ENCODE measurements around the gene NAB2.

The NAB2 gene

GRCh38 chr12:57110104-57111030 is 21.5 kb downstream of the NAB2 start:
- ChIA-PET POLR2A (interaction anchor here (1.0 to 2.6 kb wide), 16 partner anchors 8 to 385 kb away, joined by 3 to 46 read pairs (median 8); partner anchors contain the start of genes LRP1, NAB2, NACA and NEMP1), CTCF (interaction anchor here (0.6 to 3.8 kb wide), 14 partner anchors 11 to 474 kb away, joined by 3 to 48 read pairs (median 12); partner anchors contain the start of gene NEMP1)
- DNase-seq (ENCODE audit: extremely low spot score), result peak; percentile 61
- TF ChIP-seq CTBP1 (IDR thresholded peaks at IDR 0.05; ENCODE audit: borderline replicate concordance) (no peak), L3MBTL2 (conservative IDR thresholded peaks at IDR 0.05) (peak; percentile 75)

DNA sequence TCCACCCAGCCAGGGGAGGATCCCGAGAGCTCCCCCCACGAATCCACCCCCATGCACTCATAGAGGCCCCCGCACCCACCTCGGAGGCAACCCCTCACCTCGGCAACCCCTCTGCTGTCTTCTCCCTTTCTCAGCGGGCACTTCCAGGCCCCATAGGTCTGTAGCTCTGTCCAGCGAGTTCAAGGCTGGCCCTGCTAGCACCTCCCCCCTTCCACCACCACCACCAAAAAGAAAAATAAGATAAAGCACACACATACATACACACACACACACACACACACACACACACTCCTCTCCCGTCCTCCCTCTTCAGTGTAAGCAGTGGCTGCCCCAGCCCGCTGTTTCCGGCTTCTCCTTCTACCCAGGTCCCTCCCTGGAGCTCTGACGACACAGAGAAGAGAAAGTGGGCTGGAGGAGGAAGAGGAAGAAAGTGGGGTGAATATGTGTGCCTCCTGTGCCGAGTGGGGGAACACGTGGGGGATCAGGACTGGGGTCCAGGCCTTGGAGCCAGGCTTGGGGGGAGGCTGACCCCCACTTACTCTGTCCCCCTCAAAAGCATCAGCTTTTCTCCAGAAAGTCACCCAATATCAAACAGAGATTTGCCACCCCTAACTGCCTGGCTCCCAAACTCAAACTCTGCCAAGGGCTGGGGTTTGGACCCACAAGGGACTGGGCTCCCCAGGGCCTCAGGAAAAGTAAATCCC is 22.3 kb downstream of the NAB2 start, which contains the start of gene STAT6:
Gene STAT6, minus strand, starts transcription at position 332 of the 704 bp plus-strand sequence. CDS start 3,084 bp downstream, outside the sequence.
- ChIA-PET POLR2A (interaction anchor here (0.6 to 2.6 kb wide), 36 partner anchors 9 to 984 kb away, joined by 3 to 46 read pairs (median 5); partner anchors contain the start of genes ESYT1, LRP1, NAB2 and NACA), CTCF (interaction anchor here (0.6 to 3.8 kb wide), 23 partner anchors 10 to 475 kb away, joined by 3 to 48 read pairs (median 9); partner anchors contain the start of gene NEMP1)
- no peak for TF ChIP-seq NFRKB (IDR thresholded peaks at IDR 0.05)
- TF ChIP-seq TARDBP (IDR thresholded peaks at IDR 0.05), result no peak
- TF ChIP-seq SP1 (IDR thresholded peaks at IDR 0.05), result no peak
- no peak for TF ChIP-seq ELF4 (IDR thresholded peaks at IDR 0.05)
- no peak for TF ChIP-seq CTBP1 (IDR thresholded peaks at IDR 0.05; ENCODE audit: borderline replicate concordance)
- TF ChIP-seq PKNOX1 (IDR thresholded peaks at IDR 0.05), result no peak
- TF ChIP-seq FOXK2 (IDR thresholded peaks at IDR 0.05), result no peak
- TF ChIP-seq BHLHE40 (IDR thresholded peaks at IDR 0.05; ENCODE audit: borderline replicate concordance), result no peak
- TF ChIP-seq L3MBTL2 (conservative IDR thresholded peaks at IDR 0.05), result no peak
- TF ChIP-seq FOXM1 (IDR thresholded peaks at IDR 0.05; ENCODE audit: borderline replicate concordance), result no peak
- TF ChIP-seq SUZ12 (IDR thresholded peaks at IDR 0.05), result no peak
- no peak for TF ChIP-seq FOXA1 (IDR thresholded peaks at IDR 0.05)
- peak; percentile 37 for DNase-seq (ENCODE audit: extremely low spot score)

GRCh38 chr12:57112492-57113294 is 23.8 kb downstream of the NAB2 start:
- no peak for TF ChIP-seq HDGF (IDR thresholded peaks at IDR 0.05; ENCODE audit: borderline replicate concordance)
- no peak for TF ChIP-seq CTBP1 (IDR thresholded peaks at IDR 0.05; ENCODE audit: borderline replicate concordance)
- TF ChIP-seq FOXA1 (IDR thresholded peaks at IDR 0.05), result no peak
- ChIA-PET CTCF (interaction anchor here (0.5 to 3.8 kb wide), 31 partner anchors 9 to 476 kb away, joined by 3 to 48 read pairs (median 6); partner anchors contain the start of gene NEMP1), POLR2A (interaction anchor here (1.0 to 2.6 kb wide), 21 partner anchors 9 to 387 kb away, joined by 3 to 46 read pairs (median 6); partner anchors contain the start of genes LRP1, NAB2, NACA and NEMP1)
- DNase-seq (ENCODE audit: extremely low spot score), result no peak

DNA sequence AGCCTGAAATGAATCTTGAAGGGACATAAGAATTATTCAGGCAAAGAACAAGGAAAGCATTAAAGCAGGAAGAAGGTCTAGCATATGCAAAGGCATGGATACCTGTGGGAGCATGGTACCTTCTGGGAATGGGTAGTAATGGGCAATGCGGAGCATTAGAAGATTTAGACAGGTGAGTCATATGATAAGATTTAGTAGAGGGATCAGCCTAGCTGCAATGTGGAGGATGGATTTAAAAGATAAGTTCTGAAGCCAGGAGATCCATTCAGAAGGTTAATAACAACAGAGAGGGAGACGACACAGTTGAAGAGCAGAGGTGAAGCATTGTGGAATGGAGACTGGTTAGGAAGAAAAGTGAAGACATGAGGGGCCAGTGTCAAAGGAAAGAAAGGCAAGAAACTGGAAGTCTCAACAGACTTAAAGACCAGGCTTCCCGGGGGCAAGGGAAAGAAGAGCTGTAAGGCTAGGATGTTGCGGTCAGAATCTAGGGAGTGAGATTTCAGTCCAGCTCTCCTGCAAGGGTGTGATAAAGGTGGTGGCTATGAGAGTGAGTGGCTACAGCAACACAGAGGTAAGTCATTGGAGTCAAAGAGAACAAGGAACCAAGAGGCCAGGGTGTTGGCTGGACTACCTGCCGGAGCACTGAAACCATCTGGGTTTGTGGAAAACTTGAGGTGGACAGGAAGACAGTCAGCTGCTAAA is 27.8 kb downstream of the NAB2 start:
- DNase-seq (ENCODE audit: extremely low spot score), result no peak
- no peak for TF ChIP-seq LEF1 (IDR thresholded peaks at IDR 0.05; ENCODE audit: borderline replicate concordance)
- TF ChIP-seq FOXM1 (IDR thresholded peaks at IDR 0.05; ENCODE audit: borderline replicate concordance), result no peak
- TF ChIP-seq SUZ12 (IDR thresholded peaks at IDR 0.05), result no peak
- no peak for TF ChIP-seq ELF4 (IDR thresholded peaks at IDR 0.05)
- TF ChIP-seq CTBP1 (IDR thresholded peaks at IDR 0.05; ENCODE audit: borderline replicate concordance), result no peak
- TF ChIP-seq ARNT (IDR thresholded peaks at IDR 0.05), result no peak
- no peak for TF ChIP-seq SP1 (IDR thresholded peaks at IDR 0.05)
- TF ChIP-seq FOXK2 (IDR thresholded peaks at IDR 0.05), result no peak
- TF ChIP-seq ZNF384 (IDR thresholded peaks at IDR 0.05), result no peak
- TF ChIP-seq NFRKB (IDR thresholded peaks at IDR 0.05), result no peak
- TF ChIP-seq PKNOX1 (IDR thresholded peaks at IDR 0.05), result no peak
- TF ChIP-seq HDGF (IDR thresholded peaks at IDR 0.05; ENCODE audit: borderline replicate concordance), result no peak
- no peak for TF ChIP-seq FOXA1 (IDR thresholded peaks at IDR 0.05)
- ChIA-PET CTCF (interaction anchor here (1.3 kb wide), 1 partner anchor 8 kb away, joined by 7 read pairs; no protein-coding TSS in a partner anchor), POLR2A (no interaction called here)

- CTCF ChIA-PET, result no interaction called here
- POLR2A ChIA-PET, result no interaction called here
- TF ChIP-seq TARDBP (IDR thresholded peaks at IDR 0.05) (no peak), ARNT (IDR thresholded peaks at IDR 0.05) (no peak), PKNOX1 (IDR thresholded peaks at IDR 0.05) (no peak), L3MBTL2 (conservative IDR thresholded peaks at IDR 0.05) (no peak), HDGF (IDR thresholded peaks at IDR 0.05; ENCODE audit: borderline replicate concordance) (no peak), LEF1 (IDR thresholded peaks at IDR 0.05; ENCODE audit: borderline replicate concordance) (no peak), FOXM1 (IDR thresholded peaks at IDR 0.05; ENCODE audit: borderline replicate concordance) (no peak), SUZ12 (IDR thresholded peaks at IDR 0.05) (no peak)
- DNase-seq (ENCODE audit: extremely low spot score), result no peak
These were observed 29.9 kb downstream of the NAB2 start for GRCh38 chr12:57118711-57119271.
